KG1 (cell line): ENCODE data around the gene SP110.
"Not testable (repeated sequence)": the region's sequence is repeated elsewhere in the genome, so short reads cannot be mapped to it uniquely, and the experiment has no call there.

ENCODE experiments used
- DNase-seq: peaks from one replicate; lab custom pipeline; 2025; lab: John Stamatoyannopoulos, UW

SP110 gene

GRCh38 chr2:230224458-230224857 is 4.7 kb upstream of the SP110 start:
- no peak for DNase-seq

GRCh38 chr2:230222829-230223228 is 3.0 kb upstream of the SP110 start:
- DNase-seq = not testable (repeated sequence)

GRCh38 chr2:230221493-230221892 is 1.7 kb upstream of the SP110 start:
- DNase-seq = no peak

- DNase-seq = no peak
These were observed 674 bp upstream of the SP110 start for GRCh38 chr2:230220347-230220969.

- DNase-seq = no peak
These were observed 1.4 kb downstream of the SP110 start for GRCh38 chr2:230218421-230218820.

DNA sequence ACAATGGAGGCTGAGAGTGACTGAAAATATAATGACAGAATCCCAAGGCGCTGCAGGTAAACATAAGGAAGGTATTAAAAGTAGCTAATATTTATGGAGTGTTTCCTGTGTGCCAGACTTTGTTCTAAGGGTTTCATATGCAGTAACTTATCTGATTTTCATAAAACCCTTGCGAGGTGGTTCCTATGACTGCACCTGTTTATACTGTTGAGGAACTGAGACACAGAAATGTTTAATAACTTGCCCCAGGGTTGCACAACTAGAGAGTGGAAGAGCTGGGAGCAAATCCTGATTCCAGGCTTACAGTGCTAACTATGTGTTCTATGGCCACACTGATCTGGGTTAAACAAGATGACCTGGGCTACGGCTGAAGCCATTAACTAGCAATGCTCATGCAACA is 2.4 kb downstream of the SP110 start:
- no peak for DNase-seq

- no peak for DNase-seq
These were observed 3.3 kb downstream of the SP110 start for GRCh38 chr2:230216489-230216888.

DNA sequence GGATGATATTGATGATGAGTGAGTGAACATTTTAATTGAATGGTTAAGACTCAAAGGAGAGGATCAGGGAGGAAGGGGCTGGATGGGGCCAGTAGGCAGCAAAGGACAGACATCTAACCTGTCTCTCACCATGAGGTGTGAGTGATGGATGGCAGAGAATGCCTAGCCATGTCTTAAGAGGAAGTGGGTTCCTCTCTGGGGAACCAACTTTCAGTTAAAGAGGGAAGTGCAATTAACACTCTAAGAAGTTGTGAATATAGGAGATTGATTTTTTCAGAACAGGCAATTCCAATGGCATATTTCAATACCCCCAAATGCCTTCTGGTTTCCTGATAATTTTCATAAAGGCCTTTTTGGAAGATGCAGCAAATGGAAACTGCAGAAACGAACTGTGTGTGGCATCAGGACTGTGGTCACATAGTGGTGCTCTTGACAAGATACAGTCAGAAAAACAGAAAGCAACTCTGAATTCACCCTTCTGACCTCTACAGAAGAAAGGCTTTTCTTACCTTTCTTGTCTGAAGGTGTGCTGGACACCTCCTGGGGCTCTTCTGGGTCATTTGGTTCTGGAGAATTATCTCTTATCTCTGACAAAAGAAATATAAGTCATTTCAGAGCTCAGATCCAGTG is 10.2 kb downstream of the SP110 start:
- no peak for DNase-seq

- no peak for DNase-seq
These were observed 11.2 kb downstream of the SP110 start for GRCh38 chr2:230208576-230208975.

GRCh38 chr2:230205721-230206120 is 14.1 kb downstream of the SP110 start:
- no peak for DNase-seq

DNA sequence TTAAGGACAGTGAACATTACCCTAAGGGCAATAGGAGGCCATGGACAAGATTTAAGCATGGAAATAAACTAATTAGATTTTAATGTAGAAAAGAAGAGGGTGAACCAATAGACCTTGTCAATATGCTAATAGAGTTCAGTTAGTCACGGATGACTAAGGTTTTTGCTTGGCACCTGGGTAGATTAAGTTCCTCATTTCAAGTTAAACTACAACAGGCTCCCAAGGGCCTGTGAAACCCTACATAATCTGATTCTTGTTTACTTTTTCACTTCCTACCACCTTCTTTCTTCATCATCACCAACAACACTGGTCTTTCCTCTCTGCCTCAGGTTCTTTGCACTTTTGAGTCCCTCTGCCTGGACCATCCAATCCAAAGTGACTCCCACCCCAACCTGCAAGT is 14.8 kb downstream of the SP110 start:
- DNase-seq = no peak

GRCh38 chr2:230203110-230203676 is 16.6 kb downstream of the SP110 start:
- no peak for DNase-seq

- no peak for DNase-seq
These were observed 17.2 kb downstream of the SP110 start for GRCh38 chr2:230202430-230203109.

DNA sequence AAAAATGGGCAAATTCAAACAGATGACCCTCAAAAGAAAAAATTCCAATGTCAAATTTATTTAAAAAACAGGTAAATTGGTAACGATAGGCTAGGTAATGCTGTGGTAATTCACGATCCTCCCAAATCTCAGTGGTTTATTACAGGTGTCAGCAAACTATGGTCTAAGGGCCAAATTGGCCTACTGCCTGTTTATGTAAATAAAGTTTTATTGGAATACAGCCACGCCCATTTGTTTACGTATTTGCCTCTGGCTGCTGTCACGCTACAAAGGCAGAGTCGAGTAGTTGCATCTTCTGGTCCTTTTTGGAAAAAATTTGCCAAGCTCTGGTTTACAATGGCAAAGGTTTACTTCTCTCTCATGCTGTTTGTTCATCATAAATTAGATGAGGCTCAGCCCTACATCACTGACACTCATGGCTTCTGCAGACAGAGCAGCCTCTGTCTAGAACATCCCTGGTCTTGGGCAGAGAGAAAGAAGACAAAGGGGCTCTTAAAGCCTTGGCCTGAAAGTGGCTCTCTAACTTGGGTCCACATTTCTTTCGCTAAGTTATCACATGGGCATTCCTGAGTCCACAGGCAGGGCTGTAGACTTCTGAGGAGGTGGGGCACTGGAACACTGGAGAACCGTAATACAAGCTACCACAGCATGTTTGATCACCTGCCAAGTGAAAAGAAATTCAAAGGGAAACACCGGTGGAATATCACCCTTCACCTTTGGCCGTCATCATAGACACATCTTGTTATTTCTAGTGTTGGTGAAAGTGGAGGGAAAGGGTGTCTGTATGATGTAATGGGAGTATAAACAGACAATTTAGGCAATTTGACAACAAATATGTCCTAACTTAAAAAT is 34.8 kb downstream of the SP110 start:
- DNase-seq = no peak

DNA sequence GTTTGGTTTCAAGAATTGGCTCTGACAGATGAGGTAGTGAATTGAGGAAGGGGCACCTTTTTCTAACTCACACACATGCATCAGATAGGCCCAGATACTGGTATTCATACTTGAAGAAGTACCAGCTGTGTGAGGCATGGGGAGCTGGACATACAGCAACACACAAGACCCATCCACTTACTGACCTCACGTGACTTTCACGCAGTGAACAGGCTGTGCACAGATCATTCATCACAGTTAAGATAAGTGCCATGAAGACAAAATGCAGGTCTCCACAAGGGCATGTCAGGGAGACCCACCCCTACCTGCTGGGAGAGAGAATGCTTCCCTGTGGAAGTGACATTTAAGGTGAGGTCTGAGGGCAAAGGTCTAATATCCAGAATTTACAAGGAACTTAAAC is 38.6 kb downstream of the SP110 start:
- DNase-seq = no peak

DNA sequence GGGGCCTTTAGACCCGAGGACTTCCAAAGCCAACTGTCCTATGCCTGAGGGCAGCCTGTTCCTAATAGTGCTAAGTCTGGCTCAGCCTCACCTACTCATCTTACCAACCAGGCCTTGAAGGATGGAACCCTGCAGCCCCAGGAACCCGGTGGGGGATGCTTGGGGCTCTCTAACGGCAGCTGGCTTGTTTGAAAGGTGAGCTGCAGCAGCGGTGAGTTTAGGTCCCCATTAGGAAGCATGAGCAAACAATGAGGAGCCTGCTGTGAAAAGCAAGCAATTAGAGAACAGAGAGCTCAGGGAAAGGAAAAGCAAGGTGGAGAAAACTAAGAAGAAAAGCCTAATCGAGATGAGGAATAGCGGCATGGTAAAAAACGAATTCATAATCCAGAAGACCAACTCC is 39.9 kb downstream of the SP110 start:
- no peak for DNase-seq

- no peak for DNase-seq
These were observed 41.0 kb downstream of the SP110 start for GRCh38 chr2:230178546-230179485.

DNA sequence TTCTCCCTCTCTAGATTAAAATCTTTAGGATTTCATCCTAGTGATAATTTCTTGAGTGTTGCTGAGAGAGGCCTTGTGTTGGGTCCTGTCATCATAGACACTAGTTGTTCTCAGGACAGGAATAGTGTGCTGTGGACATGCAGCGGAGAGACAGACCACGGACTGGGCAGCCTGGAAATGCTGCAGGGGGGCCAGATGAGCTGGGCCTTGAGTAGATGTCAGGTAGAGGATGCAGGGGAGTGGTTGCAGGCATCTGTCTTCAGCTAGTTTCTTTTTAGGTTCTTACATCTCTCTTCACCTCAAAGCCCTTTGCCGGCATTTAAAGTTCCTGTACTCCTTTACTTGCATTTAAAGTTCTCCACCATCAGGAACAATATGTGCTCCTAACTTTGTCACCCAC is 42.8 kb downstream of the SP110 start:
- no peak for DNase-seq

DNA sequence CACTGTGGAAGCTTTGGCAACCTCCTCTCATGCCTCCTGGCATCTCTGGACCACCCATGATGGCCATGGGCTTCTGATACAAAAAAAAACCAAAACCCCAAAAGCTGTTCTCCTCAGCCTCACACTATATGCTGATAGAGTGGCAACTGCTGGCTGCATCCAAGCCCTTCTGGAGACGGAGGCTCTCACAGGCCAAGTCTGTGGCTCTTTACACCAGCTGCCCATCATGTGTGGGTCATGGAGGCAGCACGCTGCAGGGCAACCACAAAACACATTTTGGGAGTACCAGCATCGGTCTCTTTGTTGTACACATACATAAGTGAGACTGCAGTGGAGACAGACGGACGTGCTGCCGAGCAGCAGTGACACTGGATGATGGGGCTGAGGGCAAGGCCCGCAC is 45.3 kb downstream of the SP110 start:
- DNase-seq = no peak

- DNase-seq = no peak
These were observed 46.9 kb downstream of the SP110 start for GRCh38 chr2:230172852-230173251.

GRCh38 chr2:230172156-230172555 is 47.6 kb downstream of the SP110 start:
- no peak for DNase-seq
